ENCODE results near the gene ACOT8.
"Not testable (repeated sequence)": the region's sequence is repeated elsewhere in the genome, so short reads cannot be mapped to it uniquely, and the experiment has no call there.

Gene ACOT8

DNA sequence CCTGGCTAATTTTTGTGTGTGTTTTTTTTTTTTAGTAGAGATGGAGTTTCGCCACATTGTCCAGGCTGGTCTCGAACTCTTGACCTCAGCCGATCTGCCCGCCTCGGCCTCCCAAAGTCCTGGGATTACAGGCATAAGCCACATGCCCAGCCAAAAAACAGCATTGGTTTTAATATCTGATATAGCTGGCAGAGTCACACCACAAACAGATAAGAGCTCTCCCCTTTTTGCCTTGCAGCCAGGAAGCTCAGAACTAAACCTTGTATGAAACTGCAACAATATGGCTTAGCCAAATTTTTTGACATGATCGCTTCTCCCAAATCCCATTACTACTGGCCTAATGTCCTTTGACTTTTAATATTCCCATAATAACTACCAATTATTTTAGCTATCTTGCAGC is 4.9 kb downstream of the ACOT8 start:
- DNase-seq (ENCODE audit: low read depth) = no peak

DNA sequence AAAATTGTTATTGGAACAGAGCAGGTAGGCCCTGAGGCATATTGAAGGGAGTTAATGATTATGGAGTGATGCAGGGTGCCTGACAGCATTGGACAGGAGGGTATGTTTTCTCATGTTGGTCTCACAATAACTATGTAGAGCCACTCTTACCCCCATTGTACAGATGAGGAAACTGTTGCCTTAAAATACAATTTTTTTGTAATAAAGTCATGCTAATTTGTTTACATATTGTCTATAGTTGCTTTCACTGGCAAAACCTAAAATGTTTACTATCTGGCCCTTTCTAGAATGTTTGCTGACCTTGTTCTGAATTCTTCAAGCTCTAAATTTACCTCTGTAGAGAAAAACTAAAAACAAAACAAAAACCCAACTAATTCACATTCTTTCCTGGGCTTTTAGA is 5.7 kb downstream of the ACOT8 start:
- no peak for DNase-seq (ENCODE audit: low read depth)

DNA sequence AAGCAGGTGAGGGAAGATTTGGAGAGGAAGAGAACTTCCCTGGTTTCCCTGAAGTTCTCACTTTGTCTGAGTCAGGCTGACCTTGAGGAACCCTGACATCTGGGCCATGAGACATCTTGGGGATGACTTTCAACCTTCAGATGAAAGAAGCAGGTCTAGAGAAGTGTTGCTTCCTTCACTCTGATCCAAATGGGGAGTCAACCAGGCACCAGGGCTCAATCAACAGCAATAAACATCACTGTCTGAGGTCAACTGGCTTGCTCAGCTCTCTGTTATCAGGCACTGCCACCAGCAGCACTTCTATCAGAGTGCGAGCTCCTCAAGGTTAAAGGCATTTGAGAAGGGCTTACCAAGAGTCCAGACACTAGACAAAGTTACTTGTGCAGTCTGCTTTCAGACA is 6.3 kb downstream of the ACOT8 start:
- DNase-seq (ENCODE audit: low read depth) = no peak

DNA sequence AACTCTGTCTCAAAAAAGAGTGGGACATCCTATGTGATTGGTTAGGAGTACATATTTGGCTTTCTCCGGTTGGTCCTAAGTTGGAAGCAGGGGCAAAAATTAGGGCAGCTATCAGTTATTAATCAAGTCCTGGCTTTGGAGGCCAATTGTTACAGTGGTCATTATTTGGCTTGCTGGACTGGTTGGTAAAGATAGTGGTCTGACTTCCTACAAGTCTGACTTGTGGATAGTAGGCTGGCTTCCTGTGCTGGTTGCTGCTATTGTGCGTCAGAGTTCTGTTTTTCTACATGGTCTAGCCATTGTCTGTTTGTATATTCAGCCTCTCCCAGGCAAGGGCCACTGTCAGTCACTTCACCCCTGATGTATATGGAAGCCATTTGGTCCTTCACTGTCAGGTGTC is 7.0 kb downstream of the ACOT8 start:
- DNase-seq (ENCODE audit: low read depth) = no peak

DNA sequence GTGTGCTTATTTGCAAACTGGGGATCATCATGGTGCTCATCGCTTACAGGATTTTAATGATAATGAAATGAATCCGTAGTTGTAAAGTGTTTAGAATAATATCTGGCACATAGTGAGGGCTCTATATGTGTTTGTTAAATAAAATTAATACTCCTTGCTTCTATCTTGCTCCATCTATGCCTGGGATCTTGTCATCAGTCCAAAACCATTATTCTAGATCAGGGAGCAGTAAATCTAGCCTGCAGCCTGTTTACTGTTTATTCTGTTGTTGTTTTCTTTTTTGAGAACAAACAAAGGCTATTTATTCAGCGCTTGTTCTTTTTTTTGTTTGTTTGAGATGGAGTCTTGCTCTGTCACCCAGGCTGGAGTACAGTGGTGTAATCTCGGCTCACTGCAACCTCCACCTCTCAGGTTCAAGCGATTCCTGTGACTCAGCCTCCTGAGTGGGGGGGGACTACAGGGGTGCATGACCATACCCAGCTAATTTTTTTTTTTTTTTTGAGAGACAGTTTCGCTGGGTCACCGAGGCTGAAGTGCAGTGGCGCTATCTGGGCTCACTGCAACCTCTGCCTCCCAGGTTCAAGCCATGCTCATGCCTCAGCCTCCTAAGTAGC is 8.1 kb downstream of the ACOT8 start:
- DNase-seq (ENCODE audit: low read depth) = no peak

DNA sequence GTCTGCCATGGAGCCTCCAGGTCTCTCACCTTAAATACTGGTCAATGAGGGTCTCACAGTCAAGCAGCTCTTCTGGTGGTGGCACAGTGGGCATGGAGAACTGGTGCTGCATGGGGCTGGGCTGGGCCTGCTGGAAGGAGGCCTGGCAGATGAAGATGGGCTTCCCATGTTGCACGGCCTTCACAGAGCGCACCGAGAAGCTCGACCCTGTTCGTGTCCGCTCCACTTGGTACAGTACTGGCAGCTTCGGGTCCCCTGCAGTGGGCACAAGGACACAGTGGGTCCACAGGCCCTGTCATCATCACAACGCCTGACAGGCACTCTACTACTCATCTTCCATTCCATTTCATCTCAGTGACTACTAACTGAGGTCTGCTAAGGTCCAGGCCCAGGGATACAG is 8.8 kb downstream of the ACOT8 start:
- no peak for DNase-seq (ENCODE audit: low read depth)

DNA sequence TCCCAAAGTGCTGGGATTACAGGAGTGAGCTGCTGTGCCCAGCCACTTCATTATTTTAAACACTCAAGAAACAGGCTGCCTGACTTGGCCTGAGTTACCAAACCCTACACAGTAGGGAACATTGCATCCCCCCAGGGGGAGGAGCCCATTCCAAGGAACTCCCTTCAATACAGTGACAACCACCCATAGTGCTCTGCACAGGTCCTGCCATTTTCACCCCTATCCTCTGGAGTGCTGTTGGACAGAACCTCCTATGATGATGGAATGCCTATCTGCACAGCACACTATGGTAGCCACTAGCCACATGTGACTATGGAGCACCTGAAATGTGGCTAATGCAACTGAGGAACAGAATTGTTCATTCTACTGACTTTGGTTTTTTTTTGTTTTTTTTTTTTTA is 11.7 kb downstream of the ACOT8 start:
- no peak for DNase-seq (ENCODE audit: low read depth)

DNA sequence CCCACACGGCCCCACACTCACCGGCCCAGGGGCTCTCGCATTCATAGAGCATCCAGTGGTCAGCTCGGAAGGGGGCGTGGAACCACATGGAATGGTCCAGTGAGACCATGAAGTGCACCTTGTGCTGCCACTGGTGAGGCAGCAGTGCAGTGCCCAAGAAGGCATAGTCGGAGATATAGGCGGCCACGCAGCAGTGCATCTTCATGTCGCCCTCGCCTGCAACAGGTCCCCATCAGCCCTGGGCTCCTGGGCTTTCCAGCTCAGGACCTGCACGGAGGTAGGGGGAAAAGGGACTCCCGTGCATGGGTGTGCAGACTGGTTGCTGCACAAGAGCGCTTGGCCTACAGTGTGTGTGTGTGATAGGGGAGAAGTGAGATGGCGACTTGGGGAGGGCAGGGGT is 13.7 kb downstream of the ACOT8 start:
- no peak for DNase-seq (ENCODE audit: low read depth)

DNA sequence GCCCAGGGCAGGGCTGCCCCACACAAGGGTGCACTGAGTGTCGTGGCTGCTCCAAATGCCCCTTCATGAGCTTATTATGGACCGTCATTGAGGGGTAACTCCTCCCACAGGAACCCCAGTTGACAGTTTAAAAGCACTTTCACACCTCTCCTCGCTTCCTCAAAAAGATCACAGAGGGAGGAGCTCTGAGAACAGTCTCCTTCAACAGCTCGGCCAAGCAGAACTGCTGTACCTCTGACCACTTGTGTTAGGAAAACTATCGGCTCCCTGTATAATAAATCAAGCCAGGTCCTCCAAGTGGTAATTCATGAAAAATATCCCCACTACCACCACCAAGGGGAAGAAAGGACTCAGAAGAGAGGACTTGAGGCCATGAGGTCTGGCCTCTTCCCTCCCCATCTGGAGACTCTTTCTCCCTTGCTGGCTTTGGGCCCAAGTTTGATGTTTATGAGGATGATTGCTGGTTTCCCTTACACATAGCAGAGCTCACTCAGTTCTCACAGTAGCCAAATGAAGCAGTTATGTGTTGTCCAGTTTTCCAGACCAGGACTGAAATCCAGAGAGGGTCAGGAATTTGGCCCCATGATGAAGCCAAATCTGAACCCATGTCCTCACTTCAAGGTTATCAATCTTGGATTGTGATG is 14.9 kb downstream of the ACOT8 start:
- no peak for DNase-seq (ENCODE audit: low read depth)

DNA sequence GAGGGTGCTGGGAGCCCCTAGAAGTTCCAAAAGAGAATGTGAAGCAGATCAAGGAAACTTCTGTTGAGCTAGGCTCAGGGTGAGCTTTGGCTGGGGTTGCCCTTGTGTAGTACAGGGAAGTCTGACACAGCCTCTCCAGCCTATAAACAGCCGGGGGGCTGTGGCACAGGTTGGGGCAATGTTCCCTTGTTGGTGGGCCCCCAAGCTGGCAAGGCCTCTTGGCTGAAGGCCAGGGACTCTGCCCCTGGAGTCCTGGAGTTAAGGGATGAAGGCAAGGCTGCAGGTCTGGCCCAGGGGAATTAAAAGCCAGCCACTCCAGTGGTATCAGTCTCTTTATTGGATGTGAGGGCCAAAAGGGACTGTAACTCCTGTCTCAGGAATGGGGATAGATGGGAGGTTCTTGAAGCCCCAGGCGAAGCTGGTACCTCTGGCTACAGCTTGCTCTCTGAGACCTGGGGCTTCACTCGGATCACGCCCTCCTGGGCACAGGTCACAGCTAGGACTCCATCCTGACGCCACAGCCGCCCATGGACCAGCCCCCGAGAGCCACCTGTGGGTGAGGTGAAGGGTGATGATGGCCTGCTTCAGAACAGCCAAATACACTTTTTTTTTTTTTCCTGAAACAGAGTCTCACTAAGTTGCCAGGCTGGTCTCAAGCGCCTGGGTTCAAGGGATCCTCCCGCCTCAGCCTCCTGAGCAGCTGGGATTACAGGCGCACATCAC is 15.6 kb downstream of the ACOT8 start:
- no peak for DNase-seq (ENCODE audit: low read depth)

DNA sequence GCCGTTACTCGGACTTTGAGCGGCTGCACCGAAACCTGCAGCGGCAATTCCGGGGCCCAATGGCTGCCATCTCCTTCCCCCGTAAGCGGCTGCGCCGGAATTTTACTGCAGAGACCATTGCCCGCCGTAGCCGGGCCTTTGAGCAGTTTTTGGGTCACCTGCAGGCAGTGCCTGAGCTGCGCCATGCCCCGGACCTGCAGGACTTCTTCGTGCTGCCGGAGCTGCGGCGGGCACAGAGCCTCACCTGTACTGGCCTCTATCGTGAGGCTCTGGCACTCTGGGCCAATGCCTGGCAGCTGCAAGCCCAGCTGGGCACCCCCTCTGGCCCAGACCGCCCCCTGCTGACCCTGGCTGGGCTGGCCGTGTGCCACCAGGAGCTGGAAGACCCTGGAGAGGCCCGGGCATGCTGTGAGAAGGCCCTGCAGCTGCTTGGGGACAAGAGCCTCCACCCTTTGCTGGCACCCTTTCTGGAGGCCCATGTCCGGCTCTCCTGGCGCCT is 16.4 kb downstream of the ACOT8 start:
- DNase-seq (ENCODE audit: low read depth) = no peak

DNA sequence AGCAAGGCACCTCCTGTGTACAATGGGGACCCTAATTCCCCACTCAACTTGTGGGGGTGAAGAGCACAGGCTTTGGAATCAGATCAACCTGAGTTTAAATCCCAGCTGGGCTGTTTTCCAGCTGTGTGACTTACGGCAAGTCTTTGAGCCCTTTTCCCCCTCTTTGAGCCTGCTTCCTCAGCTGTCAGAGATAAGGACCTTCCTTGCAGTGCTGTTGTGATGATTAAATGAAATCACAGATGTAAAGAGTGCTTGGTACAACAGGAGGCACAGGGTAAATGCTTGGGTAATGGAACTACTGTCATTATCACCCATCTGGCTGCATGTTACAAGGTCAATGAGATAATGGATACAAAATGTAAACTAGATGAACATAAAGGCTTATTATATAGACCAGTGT is 20.4 kb downstream of the ACOT8 start:
- no peak for DNase-seq (ENCODE audit: low read depth)

DNA sequence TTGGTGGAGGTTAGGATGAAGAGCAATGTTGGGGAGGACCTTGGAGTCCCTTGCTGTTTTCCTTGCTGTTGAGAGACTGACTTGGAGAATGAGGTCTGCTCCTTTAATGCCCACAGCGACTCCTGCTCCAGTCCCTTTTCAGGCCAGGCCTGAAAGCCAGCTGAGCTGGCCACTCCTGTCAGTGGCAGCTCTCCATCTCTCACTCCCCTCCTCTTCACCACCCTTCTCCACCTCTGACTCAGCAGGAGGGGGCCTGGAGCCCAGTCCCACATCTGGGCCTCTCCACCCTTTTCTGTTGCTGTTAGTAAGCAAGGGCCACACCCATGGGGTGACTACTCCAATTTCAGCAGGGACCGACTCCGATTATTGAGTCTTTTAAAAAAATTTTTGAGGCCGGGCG is 21.4 kb downstream of the ACOT8 start:
- DNase-seq (ENCODE audit: low read depth) = no peak

DNA sequence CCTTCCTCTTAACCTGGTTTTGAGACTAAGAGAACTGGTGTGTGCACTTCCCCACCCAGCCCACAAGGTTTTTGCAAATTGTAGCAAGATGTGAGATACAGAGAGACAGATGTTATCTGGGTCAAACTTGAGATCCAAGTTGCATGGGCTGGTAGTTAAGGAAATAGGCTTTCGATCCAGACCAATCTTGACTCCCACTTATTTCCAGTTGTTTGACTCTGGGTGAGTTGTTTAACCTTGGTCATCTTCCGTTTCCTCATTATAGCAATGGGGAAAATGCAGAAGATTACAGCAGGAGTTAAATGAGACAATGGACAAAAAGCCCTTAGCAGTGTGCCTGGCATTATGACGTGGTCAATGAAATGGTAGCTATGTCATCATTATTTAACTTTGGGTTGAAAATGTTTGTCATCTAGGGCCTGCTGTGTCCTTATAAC is 21.8 kb downstream of the ACOT8 start:
- DNase-seq (ENCODE audit: low read depth) = no peak

DNA sequence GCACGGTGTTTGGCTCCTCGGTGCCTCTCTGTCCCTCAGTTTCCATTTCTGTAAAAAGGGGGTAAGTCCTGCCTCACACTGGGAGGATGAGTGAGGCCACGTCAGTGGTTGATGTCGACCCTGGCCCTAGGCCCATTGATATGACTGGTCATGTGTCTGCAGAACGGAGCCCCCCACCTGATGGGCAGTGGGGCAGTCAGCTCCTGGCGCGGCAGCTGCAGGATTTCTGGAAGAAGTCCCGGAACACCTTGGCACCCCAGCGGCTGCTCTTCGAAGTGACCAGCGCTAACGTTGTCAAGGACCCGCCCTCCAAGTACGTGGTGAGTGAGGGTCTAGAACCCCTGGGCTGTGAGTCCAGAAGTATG is 22.4 kb downstream of the ACOT8 start:
- DNase-seq (ENCODE audit: low read depth) = no peak

DNA sequence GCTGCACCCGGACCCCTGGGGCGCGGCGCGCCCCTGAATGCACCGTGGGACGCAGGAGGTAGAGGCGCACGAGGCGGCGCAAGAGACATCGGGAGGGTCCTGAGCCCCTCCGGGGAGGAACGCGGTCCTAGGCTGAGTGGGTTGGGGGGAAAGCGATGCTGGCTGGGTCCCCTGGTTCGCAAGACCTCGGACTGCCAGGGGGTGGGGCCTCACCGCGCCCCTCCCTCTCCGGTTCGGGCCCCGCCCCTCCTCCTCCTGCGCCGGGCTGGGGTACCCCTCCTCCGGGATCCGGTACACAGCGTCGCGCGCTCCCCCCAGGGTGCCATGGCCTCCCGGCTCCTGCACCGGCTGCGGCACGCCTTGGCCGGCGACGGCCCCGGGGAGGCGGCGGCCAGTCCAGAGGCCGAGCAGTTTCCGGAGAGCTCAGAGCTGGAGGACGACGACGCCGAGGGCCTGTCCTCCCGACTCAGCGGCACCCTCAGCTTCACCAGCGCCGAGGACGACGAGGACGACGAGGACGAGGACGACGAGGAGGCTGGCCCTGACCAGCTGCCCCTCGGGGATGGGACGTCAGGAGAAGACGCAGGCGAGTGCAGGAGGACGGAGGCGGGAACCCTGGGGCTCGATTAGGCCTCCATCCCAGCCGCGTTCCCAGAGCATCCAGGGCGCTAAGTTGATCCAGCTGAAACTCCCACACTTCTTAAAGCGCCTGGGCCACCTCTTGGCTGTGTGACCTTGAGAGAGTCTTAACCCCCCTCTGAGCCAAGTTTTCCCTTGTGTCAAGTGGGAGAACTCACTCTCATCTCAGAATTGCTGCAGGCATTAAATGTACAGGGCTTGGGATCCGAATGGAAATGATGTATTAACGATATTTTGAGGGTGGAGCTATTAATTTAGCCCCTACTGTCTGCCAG is 23.1 kb downstream of the ACOT8 start:
- no peak for DNase-seq (ENCODE audit: low read depth)

DNA sequence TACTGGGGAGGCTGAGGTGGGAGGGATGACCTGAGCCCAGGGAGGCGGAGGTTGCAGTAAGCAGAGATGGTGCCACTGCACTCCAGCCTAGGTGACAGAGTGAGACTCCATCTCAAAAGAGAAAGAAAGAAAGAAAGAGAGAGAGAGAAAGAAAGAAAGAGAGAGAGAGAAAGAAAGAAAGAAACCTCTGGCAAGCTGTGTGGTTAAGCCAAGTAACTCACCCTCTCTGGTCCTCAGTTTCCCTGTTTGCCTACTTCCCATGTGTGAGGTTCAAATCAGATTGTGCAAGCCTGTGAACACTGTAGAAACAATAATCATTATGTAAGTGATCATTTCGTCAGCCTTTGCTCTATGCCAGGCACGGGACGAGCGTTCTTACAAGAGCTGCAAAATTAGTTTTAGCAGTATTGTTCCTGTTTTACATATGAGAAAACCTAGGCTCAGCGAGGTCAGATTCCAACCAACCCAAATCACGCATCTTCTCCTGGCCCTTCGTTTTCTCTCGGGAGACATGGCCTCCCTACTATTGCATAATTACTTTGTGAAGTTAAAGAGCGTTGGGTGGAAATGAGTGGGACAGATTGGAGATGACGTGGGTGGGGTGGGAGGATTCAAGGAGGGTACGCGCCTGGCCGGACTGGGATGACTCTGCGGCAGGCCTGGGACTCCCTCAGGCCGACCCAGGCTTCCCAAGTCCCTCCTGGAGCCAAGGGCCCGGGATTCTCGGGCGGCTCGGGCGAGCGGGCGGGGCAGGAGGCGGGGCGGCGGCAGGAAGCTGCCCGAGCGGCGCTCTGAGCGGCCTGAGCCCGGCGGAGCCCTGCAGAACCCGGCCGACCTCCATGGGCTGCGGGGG is 23.9 kb downstream of the ACOT8 start, which contains the start of gene SNX21:
SNX21 (plus strand) TSS at position 770 of the 853 bp plus-strand sequence. CDS start 121 bp downstream, outside the sequence.
- DNase-seq (ENCODE audit: low read depth) = no peak

DNA sequence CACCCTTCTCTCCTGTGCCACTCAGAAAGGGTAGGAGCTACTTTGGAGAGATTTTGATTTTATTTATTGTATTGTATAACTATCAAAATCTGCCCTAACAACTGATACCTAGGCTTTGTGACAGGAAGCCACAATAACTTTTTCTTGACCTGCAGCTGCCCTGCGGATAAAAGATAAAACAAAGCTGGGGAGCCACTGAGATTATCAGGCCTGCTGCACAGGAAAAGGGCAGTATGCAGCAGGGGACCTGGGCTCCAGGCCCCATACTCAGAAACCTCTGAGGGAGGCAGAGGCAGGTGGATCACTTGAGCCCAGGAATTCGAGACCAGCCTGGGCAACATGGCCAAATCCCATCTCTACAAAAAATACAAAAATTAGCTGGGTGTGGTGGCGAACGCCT is 24.6 kb downstream of the ACOT8 start:
- DNase-seq (ENCODE audit: low read depth) = no peak

DNA sequence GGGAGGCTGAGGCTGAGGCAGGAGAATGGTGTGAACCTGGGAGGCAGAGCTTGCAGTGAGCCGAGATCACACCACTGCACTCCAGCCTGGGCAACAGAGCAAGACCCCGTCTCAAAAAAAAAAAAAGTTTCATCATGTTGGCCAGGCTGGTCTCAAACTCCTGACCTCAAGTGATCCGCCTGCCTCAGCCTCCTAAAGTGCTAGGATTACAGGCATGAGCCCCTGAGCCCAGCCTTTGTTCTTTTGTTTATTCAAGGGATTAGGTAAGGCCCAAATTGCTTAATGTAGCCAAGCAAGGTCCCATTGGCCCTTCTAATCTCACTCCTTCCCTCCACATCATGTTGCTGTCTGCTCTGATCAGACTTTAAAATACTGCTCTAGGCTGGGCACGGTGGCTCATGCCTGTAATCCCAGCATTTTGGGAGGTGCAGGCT is 27.5 kb downstream of the ACOT8 start:
- DNase-seq (ENCODE audit: low read depth) = not testable (repeated sequence)

DNA sequence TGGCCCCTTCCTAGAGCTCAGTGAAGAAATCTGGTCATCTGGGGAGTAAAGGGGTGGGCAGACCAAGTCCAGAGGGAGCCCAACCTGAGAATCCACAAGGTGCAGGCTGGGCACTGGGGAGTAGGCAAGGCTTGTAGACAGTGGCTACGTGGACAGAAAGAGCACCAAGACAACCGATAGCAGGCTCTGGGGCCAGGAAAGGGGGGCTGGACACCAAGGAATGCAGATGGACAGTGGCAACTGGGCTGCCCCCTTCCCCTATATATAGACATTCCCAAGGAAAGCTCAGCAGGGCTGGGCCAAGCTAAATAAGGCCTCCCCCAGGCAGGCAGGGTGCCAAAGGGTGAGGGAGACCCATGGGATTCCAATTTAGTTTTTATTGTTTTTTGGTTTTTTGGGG is 28.6 kb downstream of the ACOT8 start:
- DNase-seq (ENCODE audit: low read depth) = no peak

DNA sequence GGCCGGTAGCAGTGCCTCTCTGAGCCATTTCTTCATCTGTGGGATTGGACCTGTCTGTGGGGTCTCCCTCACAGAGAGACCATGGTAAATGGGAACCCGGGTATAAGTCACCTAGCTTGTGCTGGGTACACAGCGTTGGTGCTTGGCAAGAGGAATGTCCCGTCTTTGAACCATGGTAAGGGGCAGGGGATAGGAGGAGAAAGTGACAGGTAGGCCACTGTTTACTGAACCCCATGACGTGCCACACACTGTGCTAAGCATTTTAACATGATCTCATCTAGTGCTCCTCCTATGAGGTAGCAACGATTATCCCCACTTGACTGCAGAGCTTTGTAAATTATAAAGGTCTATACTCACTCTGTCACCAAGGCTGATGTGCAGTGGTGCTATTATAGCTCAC is 29.5 kb downstream of the ACOT8 start:
- no peak for DNase-seq (ENCODE audit: low read depth)

All from stimulated activated CD8-positive, alpha-beta memory T cell treated with anti-CD3 and anti-CD28 coated beads, Interleukin-15, amount 100 ng/mL, for 1 hour (primary cell).